HepG2 (cell line): Measurements from ENCODE around the gene COL2A1. TPM values are rescaled to one million over a fixed set of nuclear protein-coding genes. Genes with fewer than 3 reads are reported as not detected.

Experiments used
- HNRNPK ChIP-seq: fragments of 200-400 bp; formaldehyde crosslinking; IDR thresholded peaks from 2 replicates; pipeline ENCODE4 v1.6.1; 2018; ENCODE audit warnings: low read length, low read depth, moderate library complexity, mild to moderate bottlenecking; ENCODE audit not compliant: poor library complexity, severe bottlenecking
- KDM2A ChIP-seq: sonication (generic); formaldehyde crosslinking; IDR thresholded peaks from 2 replicates; pipeline ENCODE4 v1.4.0; 2020; ENCODE audit warnings: low read depth, missing genetic modification reagents, borderline replicate concordance
- SRSF9 ChIP-seq: fragments of 200-400 bp; formaldehyde crosslinking; IDR thresholded peaks from 2 replicates; pipeline ENCODE4 v1.6.1; 2018; ENCODE audit warnings: borderline replicate concordance, mild to moderate bottlenecking, low read depth, low read length; ENCODE audit not compliant: insufficient read depth, poor library complexity, severe bottlenecking
- TARDBP ChIP-seq: sonication (generic); formaldehyde crosslinking; IDR thresholded peaks from 2 replicates; pipeline ENCODE4 v1.8.0; 2022; ENCODE audit warnings: mild to moderate bottlenecking, missing genetic modification reagents
- TCF12 ChIP-seq, 2 experiments: fragments of 450-650 bp in 1 of 2; sonication (generic) in 1 of 2; formaldehyde crosslinking in 1 of 2; IDR thresholded peaks; 2 replicates each; pipeline versions ENCODE4 v1.6.1 to v1.8.0; 2017 to 2022; ENCODE audit warnings: antibody characterized with exemption in 1 of 2, mild to moderate bottlenecking in 1 of 2, missing genetic modification reagents in 1 of 2, moderate library complexity in 1 of 2
- TSC22D2 ChIP-seq: sonication (generic); formaldehyde crosslinking; IDR thresholded peaks from 2 replicates; pipeline ENCODE4 v1.5.1; 2020; ENCODE audit warnings: missing genetic modification reagents, mild to moderate bottlenecking, borderline replicate concordance
- ZNF12 ChIP-seq: sonication (generic); formaldehyde crosslinking; IDR thresholded peaks from 2 replicates; pipeline ENCODE4 v1.5.0; 2020; ENCODE audit warnings: missing genetic modification reagents
- ZNF543 ChIP-seq: sonication (generic); formaldehyde crosslinking; IDR thresholded peaks from 2 replicates; pipeline ENCODE4 v1.4.0; 2020; ENCODE audit warnings: mild to moderate bottlenecking, missing genetic modification reagents
- ZNF773 ChIP-seq: sonication (generic); formaldehyde crosslinking; IDR thresholded peaks from 2 replicates; pipeline ENCODE4 v1.4.0; 2020; ENCODE audit warnings: missing genetic modification reagents, borderline replicate concordance
- polyA plus RNA-seq, 8 experiments: library from polyadenylated mRNA; depleted of rRNA in 3 of 8; stranded (reverse) in 7 of 8; unstranded in 1 of 8; fragments of >200 nt; fragmentation: Illumina TruSeq in 4 of 8; extraction: Trizol in 4 of 8; gene quantifications; 2 replicates each; pipeline versions ENCODE4 v1.2.1 to v1.2.3, GENCODE V29; 2011 to 2016; ENCODE audit warnings: low read depth in 4 of 8, missing spikeins in 1 of 8, mixed read lengths in 1 of 8; ENCODE audit not compliant: insufficient read depth in 1 of 8
- total RNA-seq, 5 experiments: library from RNA; depleted of rRNA; stranded (reverse); fragments of >200 nt; fragmentation: Illumina TruSeq; extraction: Trizol; gene quantifications; 2 replicates each; pipeline ENCODE4 v1.2.3, GENCODE V29; 2016; ENCODE audit warnings: low read depth in 1 of 5
- TF ChIP-seq, protein P1 (sequence below): sonication (generic); formaldehyde crosslinking; IDR thresholded peaks from 2 replicates; pipeline ENCODE4 v1.5.1; 2020; ENCODE audit warnings: mild to moderate bottlenecking, missing genetic modification reagents, borderline replicate concordance
- TF ChIP-seq, protein P2 (sequence below): sonication (generic); formaldehyde crosslinking; IDR thresholded peaks from 2 replicates; pipeline ENCODE4 v1.8.0; 2022; ENCODE audit warnings: mild to moderate bottlenecking, missing genetic modification reagents, moderate library complexity
- TF ChIP-seq, protein P3 (sequence below): sonication (generic); formaldehyde crosslinking; IDR thresholded peaks from 2 replicates; pipeline ENCODE4 v1.5.0; 2020; ENCODE audit warnings: mild to moderate bottlenecking, missing genetic modification reagents, borderline replicate concordance

Gene COL2A1
- total and polyA plus RNA-seq, 2 of the 13 experiments (the other 11 are each of a cell fraction or from before 2014, with no cell fraction given) = 7.4 to 38.3 TPM

DNA sequence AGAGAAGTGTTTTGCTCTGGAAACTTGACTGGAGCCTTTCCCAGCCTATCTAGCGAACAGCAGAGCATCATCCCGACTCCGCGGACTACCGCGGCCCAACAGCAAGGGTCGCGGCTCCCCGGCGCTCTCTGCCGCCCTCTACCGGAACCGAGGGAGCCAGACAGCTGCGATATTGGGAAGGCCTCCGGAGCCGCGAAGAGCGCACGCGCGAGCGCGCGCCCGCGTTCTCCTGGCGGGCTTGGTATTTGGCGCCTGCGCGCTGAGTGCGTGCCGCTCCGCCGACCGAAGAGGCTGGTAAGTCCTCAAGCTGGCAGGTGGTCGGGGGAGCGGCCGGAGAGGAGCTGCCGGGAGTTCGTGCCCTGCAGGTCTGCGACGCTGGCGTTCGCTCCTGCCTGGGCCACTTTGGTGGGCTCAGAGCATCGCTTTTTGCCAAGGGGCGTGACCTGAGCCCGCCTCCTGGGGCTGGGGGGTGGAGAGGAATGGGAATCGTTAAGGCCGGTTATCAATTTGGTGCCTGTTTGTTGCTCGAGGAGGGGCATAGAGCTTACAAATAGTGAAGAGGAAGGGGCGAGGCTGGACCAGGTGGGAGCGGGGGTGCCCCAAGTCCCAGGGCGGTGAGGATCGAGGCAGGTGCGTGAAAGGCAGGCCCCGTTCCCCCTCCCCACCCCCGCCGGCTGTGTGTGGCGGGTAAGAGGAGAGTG, 40.8 kb downstream of the COL2A1 start, which contains the start of gene TMEM106C (continued):
- TF ChIP-seq, protein P1, sequence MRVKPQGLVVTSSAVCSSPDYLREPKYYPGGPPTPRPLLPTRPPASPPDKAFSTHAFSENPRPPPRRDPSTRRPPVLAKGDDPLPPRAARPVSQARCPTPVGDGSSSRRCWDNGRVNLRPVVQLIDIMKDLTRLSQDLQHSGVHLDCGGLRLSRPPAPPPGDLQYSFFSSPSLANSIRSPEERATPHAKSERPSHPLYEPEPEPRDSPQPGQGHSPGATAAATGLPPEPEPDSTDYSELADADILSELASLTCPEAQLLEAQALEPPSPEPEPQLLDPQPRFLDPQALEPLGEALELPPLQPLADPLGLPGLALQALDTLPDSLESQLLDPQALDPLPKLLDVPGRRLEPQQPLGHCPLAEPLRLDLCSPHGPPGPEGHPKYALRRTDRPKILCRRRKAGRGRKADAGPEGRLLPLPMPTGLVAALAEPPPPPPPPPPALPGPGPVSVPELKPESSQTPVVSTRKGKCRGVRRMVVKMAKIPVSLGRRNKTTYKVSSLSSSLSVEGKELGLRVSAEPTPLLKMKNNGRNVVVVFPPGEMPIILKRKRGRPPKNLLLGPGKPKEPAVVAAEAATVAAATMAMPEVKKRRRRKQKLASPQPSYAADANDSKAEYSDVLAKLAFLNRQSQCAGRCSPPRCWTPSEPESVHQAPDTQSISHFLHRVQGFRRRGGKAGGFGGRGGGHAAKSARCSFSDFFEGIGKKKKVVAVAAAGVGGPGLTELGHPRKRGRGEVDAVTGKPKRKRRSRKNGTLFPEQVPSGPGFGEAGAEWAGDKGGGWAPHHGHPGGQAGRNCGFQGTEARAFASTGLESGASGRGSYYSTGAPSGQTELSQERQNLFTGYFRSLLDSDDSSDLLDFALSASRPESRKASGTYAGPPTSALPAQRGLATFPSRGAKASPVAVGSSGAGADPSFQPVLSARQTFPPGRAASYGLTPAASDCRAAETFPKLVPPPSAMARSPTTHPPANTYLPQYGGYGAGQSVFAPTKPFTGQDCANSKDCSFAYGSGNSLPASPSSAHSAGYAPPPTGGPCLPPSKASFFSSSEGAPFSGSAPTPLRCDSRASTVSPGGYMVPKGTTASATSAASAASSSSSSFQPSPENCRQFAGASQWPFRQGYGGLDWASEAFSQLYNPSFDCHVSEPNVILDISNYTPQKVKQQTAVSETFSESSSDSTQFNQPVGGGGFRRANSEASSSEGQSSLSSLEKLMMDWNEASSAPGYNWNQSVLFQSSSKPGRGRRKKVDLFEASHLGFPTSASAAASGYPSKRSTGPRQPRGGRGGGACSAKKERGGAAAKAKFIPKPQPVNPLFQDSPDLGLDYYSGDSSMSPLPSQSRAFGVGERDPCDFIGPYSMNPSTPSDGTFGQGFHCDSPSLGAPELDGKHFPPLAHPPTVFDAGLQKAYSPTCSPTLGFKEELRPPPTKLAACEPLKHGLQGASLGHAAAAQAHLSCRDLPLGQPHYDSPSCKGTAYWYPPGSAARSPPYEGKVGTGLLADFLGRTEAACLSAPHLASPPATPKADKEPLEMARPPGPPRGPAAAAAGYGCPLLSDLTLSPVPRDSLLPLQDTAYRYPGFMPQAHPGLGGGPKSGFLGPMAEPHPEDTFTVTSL (CRISPR knock-in tag) = no peak
- TF ChIP-seq ZNF543 (CRISPR knock-in tag) = 0 out of 2 replicates have a peak, but pooled peaks have one; percentile 55
- TF ChIP-seq ZNF773 (CRISPR knock-in tag) = peak; percentile 22; the same call in 1 of the 2 replicates
- TF ChIP-seq, protein P2, sequence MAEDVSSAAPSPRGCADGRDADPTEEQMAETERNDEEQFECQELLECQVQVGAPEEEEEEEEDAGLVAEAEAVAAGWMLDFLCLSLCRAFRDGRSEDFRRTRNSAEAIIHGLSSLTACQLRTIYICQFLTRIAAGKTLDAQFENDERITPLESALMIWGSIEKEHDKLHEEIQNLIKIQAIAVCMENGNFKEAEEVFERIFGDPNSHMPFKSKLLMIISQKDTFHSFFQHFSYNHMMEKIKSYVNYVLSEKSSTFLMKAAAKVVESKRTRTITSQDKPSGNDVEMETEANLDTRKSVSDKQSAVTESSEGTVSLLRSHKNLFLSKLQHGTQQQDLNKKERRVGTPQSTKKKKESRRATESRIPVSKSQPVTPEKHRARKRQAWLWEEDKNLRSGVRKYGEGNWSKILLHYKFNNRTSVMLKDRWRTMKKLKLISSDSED (CRISPR knock-in tag) = 0 out of 2 replicates have a peak, but pooled peaks have one; percentile 39
- TF ChIP-seq TCF12 (IDR thresholded peaks at IDR 0.05) = no peak
- TF ChIP-seq TCF12 (CRISPR knock-in tag; IDR thresholded peaks at IDR 0.05) = no peak; the same call in 1 of the 2 replicates
- peak; percentile 92 for TF ChIP-seq KDM2A (CRISPR knock-in tag)
- TF ChIP-seq, protein P3, sequence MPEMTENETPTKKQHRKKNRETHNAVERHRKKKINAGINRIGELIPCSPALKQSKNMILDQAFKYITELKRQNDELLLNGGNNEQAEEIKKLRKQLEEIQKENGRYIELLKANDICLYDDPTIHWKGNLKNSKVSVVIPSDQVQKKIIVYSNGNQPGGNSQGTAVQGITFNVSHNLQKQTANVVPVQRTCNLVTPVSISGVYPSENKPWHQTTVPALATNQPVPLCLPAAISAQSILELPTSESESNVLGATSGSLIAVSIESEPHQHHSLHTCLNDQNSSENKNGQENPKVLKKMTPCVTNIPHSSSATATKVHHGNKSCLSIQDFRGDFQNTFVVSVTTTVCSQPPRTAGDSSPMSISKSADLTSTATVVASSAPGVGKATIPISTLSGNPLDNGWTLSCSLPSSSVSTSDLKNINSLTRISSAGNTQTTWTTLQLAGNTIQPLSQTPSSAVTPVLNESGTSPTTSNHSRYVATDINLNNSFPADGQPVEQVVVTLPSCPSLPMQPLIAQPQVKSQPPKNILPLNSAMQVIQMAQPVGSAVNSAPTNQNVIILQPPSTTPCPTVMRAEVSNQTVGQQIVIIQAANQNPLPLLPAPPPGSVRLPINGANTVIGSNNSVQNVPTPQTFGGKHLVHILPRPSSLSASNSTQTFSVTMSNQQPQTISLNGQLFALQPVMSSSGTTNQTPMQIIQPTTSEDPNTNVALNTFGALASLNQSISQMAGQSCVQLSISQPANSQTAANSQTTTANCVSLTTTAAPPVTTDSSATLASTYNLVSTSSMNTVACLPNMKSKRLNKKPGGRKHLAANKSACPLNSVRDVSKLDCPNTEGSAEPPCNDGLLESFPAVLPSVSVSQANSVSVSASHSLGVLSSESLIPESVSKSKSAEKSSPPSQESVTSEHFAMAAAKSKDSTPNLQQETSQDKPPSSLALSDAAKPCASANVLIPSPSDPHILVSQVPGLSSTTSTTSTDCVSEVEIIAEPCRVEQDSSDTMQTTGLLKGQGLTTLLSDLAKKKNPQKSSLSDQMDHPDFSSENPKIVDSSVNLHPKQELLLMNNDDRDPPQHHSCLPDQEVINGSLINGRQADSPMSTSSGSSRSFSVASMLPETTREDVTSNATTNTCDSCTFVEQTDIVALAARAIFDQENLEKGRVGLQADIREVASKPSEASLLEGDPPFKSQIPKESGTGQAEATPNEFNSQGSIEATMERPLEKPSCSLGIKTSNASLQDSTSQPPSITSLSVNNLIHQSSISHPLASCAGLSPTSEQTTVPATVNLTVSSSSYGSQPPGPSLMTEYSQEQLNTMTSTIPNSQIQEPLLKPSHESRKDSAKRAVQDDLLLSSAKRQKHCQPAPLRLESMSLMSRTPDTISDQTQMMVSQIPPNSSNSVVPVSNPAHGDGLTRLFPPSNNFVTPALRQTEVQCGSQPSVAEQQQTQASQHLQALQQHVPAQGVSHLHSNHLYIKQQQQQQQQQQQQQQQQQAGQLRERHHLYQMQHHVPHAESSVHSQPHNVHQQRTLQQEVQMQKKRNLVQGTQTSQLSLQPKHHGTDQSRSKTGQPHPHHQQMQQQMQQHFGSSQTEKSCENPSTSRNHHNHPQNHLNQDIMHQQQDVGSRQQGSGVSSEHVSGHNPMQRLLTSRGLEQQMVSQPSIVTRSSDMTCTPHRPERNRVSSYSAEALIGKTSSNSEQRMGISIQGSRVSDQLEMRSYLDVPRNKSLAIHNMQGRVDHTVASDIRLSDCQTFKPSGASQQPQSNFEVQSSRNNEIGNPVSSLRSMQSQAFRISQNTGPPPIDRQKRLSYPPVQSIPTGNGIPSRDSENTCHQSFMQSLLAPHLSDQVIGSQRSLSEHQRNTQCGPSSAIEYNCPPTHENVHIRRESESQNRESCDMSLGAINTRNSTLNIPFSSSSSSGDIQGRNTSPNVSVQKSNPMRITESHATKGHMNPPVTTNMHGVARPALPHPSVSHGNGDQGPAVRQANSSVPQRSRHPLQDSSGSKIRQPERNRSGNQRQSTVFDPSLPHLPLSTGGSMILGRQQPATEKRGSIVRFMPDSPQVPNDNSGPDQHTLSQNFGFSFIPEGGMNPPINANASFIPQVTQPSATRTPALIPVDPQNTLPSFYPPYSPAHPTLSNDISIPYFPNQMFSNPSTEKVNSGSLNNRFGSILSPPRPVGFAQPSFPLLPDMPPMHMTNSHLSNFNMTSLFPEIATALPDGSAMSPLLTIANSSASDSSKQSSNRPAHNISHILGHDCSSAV (CRISPR knock-in tag) = no peak
- no peak for TF ChIP-seq HNRNPK
- TF ChIP-seq TARDBP (CRISPR knock-in tag) = peak; percentile 57; the same call in 1 of the 2 replicates
- no peak for TF ChIP-seq SRSF9
- TF ChIP-seq ZNF12 (CRISPR knock-in tag) = no peak
- no peak for TF ChIP-seq TSC22D2 (CRISPR knock-in tag)
